NCI-H748 (cell line): ENCODE results near the gene GLYR1.

ENCODE experiments used
- DNase-seq: peaks from one replicate; lab custom pipeline; 2025; ENCODE audit not compliant: unreplicated experiment; lab: John Stamatoyannopoulos, UW

GLYR1 gene

DNA sequence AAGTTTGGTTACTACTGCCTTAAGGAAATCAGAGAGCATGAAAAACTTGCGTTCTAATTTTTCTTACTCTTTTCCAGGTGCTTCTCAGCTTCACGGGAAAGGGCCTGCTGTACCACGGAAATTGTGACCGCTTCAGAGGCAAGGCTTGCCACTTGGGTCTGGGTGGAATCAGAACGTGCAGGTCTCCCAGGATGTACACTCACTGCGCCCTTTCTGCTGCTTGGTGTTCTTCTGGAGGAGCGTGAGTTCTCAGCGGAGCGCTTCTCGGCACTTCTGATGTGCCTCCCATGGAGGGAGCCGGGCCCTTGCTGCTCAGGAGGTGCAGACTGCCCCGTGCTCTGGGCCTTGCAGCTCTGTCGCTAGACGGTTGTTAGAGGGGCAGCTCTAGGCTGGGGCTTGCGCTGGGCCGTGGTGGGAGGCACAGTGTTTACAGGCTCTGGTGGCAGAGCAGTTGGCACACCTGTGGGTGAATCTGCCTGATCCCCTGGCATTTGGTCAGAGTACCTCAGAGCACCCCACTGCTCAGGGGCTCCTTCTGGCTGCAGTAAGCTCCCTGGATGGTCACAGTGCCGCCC is 33.0 kb upstream of the GLYR1 start:
- no peak for DNase-seq

DNA sequence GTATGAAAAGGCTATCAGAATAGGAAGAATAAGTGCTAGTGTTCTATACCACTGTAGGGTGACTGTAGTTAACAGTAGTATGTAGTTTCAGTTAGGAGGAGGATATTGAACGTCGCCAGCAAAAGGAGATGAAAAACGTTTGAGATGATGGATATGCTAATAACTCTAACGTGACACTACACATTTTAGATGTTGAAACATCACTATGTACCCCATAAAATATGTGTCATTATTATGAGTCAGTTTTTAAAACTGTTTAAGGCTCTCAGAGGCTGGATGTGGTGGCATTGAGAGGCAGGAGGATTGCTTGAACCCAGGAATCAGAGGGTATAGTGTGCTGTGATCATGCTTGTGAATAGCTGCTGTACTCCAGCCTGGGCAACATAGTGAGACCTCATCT is 32.0 kb upstream of the GLYR1 start:
- DNase-seq = no peak

DNA sequence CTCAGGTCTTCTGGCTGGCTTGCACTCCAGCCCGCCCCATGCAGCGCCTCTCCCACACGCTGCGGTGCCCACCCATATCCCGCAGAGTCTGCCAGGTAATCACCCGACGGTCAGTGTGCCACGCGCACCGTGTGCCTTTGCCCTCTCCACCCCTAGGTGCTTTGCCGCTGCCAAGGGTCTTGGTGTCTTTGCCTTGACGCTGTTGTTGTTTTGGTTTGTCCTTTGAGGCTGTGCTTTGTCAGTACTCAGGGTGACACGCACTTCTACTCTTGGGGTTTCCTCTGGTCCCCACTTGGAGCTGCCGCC is 30.2 kb upstream of the GLYR1 start:
- no peak for DNase-seq

DNA sequence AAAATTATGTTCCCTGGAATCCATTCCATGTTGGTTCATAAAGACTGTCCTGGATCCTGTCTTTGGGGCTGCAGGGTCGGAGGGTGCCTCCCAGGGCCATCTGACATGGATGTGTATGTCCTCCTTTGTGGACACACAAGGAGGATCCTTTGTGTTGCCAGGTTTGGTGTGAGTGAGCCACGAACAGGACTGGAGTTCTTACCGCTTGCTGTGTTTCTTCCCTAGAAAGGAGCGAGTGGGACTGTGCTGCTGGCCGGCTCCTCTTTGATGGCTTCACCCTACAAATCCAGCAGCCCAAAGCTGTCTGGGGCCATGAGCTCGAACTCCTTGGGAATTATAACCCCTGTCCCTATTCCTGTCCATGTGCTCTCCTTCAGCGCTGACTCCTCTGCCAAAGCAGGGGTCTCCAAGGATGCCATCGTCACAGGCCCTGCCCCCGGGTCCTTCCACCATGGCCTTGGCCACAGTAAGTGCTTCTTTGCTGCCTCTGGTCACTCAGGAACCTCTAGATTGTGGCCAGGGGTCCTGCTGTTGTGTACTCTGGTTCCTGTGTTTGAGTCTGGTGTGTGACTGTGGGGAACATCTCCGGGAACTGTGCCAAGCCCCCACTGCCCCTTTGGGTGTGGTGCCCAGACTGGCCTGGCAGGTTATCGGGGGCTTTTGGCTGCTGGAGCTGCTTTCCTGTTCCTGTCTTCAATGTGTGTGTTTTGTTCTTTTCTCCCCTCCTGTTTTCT is 29.7 kb upstream of the GLYR1 start:
- DNase-seq = no peak

DNA sequence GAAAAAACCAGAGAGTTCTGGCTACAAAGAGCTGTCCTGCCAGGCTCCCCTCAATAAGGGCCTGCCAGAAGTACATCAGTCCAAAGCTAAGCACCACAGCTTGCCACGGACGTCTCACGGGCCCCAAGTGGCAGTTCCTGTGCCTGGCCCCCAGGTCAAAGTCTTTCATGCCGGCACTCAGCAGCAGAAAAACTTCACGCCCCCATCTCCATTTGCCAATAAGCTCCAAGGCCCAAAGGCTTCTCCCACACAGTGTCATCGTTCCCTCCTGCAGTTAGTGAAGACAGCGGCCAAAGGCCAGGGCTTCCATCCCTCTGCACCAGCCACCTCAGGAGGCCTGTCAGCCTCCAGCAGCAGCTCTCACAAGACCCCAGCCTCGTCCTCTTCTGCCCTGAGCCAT is 27.6 kb upstream of the GLYR1 start:
- no peak for DNase-seq

DNA sequence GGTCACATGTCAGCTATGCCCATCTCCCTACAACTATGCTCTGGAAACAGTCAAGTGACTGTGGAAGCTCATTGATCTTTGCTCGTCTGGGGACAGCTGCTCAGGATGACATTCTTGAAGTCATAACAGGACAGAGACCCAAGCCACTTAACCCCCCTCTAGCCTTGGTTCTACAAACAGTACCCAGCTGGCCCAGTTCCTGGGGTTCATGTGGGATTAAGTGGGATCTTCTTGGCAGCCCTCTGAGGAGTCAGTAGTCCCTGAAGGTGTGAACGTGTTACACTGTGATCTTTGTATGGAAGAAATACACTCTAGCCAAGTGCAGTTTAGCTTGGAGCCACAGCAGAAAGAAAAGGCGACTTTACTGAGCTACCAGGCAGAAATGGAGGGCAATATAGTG is 26.0 kb upstream of the GLYR1 start:
- no peak for DNase-seq

DNA sequence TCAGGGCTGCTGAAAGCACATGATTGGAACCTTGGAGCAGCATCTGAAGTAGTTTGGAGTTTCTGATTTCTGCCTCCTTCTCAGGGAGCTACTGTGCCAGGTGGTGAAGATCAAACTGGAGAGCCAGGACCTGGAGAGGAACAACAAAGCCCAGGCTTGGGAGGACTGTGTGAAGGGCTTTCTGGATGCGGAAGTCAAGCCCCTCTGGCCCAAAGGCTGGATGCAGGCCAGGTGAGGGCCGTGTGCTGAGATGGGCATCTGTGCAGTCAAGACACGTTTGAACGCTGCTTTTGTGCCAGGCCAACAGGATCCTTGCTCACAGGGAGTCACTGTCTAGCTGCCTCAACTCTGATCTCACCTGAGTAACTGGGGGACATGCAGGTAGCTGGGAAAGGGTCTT is 24.0 kb upstream of the GLYR1 start:
- DNase-seq = no peak

DNA sequence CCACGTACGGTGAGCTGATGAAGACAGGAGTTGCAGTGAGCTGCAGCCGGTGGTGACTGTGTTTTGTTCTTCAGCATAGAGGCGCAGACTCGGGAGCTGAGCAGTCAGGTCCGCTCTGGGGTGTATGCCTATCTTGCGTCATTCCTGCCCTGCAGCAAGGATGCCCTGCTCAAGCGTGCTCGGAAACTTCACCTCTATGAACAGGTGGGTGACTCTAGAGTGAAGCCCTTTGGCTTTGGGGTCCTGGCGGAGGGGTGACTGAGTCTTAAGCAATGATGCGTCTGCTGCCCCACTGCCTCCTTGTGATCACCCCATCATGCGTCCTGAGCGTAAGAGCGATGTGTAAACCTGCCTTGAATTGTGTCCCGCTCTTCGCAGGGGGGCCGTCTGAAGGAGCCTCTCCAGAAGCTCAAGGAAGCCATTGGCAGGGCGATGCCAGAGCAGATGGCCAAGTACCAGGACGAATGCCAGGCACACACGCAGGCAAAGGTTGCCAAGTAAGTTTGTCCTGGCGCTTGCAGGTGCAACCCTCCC is 23.1 kb upstream of the GLYR1 start:
- DNase-seq = no peak

DNA sequence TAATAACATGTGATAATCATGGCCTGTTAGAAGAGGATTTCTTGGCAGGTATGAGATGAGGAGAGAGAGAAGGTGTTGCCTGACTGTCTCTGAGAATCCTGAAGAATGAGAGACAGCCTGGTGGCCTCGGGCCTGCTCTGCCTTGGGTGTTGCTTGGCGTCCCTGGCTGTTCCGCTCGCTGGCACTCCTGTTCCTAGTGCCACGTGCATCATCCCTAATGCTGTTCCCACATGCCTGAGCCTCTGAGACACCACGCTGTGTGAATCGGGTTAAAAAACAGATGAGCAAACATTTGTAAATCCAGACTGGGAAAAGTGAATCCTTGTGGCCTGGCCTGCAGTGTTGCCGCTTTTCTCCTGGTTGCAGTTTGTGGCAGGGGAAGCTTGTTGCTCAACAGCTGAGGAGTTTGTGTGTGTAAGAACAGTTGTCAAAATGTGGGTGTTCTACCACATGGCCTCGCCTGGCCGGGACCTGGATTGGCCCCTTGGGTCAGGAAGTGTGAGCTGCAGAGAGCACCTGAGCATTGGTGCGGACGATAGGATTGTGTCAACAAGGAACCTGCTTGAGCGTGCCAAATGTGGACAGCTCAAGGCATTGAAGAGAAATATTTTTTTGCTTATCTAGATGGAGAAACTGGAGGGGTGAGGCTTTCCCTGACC is 22.2 kb upstream of the GLYR1 start:
- no peak for DNase-seq

DNA sequence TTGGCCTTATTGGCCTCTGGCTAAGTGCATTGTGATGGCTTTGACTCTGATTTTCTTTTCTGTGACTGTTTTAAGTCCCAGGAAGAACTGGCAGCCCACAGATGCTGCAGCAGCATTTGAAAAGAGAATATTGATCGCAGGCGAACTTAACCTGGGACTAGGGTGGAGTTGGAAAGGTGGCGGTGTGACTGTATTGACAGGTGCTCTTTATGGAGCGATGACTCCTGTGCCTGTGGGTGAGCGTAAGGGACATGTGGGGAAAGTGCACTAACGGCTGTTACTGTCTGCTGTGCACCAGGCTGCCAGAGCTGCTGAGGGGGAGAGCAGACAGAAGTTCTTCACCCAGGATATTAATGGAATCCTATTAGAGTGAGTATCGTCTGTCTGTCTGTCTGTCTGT is 21.4 kb upstream of the GLYR1 start:
- DNase-seq = no peak

DNA sequence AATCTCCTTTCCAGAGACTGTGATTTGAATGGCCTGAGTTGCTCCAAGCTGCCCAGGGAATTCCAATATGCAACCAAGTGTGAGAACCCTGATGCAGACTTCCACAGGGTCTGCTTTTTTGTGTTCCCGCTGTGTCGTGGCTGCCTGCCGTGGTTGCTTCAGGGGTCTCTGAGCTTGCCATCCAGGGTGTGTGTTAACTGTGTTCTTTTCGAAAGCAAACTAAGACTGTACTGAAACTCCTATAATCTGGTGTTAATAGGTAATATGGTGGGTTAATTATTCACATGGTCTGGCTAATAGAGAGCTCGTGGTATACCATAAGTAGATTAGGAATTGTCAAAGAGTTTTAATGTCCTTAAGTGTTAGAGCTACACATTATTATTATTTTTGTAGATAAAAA is 20.9 kb upstream of the GLYR1 start:
- no peak for DNase-seq

DNA sequence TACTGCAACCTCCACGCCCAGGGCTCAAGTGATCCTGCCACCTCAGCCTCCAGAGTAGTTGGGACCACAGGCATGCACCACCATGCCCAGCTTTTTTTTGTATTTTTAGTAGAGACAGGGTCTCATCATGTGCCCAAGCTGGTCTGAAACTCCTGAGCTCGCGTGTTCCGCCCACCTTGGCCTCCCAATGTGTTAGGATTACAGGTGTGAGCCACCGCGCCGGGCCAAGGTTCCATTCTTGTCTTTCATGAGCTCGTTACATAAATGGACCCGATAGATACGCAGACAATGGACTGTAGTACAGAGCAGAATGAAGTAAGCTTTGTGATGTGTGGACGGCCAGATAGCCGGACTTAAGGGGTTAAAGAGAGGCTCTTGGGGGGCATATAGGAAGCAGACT is 19.5 kb upstream of the GLYR1 start:
- no peak for DNase-seq

DNA sequence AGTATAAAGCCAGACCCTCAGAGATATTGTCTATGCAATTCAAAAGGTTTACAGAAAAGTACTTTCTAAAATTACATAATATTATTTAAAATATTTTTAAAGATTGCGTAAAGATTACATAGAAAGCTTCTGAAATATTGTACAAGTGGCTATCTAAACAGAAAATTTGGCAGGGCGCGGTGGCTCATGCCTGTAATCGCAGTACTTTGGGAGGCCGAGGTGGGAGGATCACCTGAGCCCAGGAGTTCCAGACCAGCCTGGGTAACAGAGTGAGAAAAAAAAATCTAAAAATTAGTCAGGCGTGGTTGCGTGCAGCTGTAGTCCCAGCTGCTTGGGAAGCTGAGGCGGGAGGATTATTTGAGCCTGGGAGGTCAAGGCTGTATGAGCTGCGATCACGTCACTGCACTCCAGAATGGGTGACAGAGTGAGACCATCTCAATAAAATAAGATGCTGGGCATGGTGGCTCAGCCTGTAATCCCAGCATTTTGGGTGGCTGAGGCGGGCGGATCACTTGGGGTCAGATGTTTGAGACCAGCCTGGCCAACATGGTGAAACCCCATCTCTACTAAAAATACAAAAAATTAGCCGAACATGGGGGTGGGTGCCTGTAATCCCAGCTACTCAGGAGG is 18.3 kb upstream of the GLYR1 start:
- no peak for DNase-seq

DNA sequence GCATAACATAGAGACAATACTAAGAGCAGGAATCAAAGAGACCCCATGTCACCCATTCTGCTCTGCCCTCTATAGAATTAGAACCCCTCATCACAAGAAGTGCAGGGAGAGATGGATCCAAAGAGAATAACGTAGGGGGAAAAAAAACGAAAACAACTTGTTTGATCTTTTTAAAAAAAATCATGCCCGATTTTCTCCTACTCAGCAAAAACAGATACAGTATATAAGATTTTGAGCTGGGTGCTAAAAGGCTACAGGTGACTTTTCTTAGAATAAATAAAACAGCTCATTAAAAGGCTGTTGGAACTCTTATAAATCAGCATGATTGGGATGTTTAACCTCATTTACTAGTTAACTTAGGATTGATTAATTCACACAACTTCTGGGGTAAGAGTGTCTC is 17.6 kb upstream of the GLYR1 start:
- DNase-seq = no peak

DNA sequence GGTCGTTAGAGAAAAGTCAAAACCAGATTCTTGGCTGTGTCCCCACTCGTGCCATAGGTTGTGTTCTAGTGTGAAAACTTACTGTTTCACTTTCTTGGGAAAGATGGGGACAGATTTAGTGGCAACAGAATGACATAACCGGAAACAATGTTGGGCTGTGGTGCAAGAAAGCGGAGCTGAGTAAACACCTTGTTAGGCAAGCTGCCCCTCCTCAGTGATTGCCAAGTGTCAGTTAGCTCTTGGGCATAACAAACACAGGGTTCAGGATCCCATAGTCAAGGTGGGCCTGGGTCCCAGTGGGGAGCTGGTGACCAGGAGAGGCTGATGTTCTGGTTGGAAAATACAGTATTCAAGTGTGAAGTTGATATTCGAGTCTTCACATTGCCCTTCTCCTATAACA is 15.6 kb upstream of the GLYR1 start:
- no peak for DNase-seq

DNA sequence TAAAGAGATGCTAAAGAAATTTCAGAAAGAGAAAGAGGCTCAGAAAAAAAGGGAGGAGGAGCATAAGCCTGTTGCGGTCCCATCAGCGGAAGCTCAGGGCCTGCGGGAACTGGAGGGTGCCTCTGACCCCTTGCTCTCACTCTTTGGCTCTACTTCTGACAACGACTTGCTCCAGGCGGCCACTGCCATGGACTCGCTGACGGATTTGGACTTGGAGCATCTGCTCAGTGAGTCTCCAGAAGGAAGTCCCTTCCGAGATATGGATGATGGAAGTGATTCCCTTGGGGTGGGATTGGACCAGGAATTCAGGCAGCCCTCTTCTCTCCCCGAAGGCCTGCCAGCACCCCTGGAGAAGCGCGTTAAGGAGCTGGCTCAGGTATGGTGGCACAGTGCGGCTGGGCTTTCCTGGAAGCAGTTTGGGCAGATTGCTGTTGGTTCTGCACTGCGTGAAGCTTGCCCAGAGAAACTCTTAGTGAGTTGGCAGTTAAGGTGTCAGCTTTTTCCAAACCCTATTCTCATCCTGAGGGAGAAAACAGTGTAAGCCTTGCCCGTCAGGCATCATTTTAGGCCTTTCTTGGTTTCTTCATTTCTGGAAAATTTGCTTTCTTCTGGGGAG is 13.7 kb upstream of the GLYR1 start:
- DNase-seq = no peak

DNA sequence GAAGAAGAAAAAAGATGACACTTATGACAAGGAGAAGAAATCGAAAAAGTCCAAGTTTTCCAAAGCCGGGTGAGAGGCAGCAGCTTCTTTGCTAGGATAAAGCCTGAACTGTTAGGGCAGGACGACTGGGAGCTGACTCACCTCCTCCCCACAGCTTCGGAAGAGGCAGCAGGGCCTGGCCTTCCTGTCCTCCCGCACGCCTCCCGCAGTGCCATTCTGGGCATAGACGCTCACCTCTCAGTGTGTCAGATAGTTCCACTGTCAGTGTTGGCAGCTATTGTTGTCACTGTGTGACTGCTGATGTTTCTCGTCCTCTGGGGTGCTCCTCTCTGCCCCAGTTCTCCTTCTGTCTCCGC is 12.8 kb upstream of the GLYR1 start:
- no peak for DNase-seq

DNA sequence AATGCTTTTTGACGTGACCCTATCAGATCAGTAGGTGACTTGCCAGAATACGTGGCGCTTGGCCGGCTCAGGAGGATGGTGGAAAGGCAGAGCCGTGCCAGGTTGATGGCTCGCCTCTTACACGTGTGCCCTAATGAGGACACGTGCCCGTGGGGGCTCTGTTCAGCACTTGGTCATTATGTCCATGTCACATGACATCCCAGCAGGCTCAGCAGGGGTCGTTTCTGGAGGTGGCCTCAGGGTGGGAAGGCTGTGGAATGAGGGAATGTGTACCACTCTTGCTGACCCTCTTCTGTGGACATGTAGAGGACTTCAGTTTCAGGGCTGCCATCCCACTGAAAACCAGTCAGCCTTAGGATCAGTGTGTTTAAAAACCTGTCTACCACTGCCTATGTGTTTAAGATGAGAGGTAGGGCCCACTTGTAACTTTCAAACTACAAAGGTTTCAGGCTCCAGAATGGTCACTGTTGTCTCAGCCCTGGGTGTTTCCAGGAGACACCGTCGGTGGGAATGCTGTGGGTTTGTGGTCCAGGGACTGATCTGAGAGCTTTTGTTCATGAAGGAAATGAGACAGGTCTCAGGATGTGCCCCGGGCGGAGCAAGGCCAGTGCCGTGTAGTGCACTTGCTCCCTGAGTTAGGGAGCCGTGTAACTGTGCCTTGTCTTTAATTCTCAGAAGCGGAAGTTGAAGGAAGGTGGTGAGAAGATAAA is 12.3 kb upstream of the GLYR1 start:
- DNase-seq = no peak

DNA sequence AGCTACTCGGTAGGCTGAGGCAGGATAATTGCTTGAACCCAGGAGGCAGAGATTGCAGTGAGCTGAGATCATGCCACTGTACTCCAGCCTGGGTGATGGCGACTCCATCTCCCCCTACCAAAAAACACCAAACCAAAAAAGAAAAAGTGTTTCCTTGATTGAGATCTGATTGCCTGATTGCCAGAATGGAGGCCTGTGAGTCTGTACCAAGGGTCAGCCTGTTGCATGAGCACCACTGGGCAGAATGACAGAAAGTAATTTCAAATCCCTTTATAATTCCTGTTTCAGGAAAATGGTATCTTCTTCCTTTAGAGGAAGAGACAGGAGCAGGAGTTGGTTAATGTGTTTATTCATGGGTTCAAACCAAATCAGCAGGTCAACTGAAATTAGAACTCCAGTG is 8.7 kb upstream of the GLYR1 start:
- DNase-seq = no peak

DNA sequence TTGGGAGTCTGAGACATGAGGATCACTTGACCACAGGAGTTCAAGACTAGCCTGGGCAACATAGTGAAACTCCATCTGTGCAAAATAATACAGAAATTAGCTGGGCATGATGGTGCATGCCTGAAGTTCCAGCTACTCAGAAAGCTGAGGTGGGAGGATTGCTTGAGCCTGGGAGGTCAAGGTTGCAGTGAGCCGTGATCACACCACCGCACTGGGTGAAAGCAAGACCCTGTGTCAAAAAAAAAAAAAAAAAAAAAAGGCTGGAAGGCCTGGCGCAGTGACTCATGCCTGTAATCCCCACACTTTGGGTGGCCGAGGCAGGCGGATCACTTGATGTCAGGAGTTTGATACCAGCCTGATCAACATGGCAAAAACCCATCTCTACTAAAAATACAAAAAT is 8.3 kb upstream of the GLYR1 start:
- no peak for DNase-seq

DNA sequence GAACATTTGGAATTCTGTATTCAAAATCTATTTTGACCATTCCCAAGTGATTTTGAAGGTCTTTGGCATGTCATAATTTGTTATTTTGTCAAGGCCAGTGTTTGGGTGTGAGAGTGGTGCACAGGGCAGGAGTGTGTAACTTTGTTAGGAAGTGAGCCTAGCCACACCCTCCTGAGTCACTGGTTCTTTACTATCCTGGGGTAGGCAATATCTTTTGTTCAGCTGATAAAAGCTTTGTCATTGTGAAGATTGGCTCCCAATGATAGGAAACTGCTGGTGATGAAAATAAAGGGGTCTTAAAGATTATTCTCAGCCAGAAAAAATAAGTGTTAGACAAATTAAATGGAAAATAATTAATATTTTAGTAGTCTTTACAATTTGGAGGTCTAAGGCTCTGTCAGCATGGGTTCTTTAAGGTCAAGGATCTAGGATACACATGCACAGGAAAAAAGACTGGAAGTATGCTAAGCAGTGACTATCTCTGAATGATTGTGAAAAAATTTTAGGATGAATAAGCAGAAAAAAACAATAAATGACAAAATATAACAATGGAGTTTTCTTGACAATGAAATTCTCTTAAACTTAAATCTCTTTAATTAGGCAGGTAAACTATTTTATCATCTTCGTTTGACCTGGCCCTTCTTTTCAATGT is 5.3 kb upstream of the GLYR1 start:
- DNase-seq = no peak
